ENCODE data around the gene AGBL1. TPM values are rescaled to one million over a fixed set of nuclear protein-coding genes. Genes with fewer than 3 reads are reported as not detected.

The AGBL1 gene
- total RNA-seq, 1 donor from 2014 or later, result not detected

GRCh38 chr15:86163816-86164215 is 84.1 kb downstream of the AGBL1 start:
- no peak for DNase-seq (ENCODE audit: low read depth)

GRCh38 chr15:86164232-86164898 is 84.7 kb downstream of the AGBL1 start:
- DNase-seq (ENCODE audit: low read depth), result no peak

- no peak for DNase-seq (ENCODE audit: low read depth)
Measured at GRCh38 chr15:86165265-86166211, 85.9 kb downstream of the AGBL1 start.

- DNase-seq (ENCODE audit: low read depth), result no peak
Measured at GRCh38 chr15:86167841-86168240, 88.2 kb downstream of the AGBL1 start.

GRCh38 chr15:86178845-86179244 is 99.2 kb downstream of the AGBL1 start:
- DNase-seq (ENCODE audit: low read depth), result no peak

GRCh38 chr15:86183596-86184491 is 104.2 kb downstream of the AGBL1 start:
- DNase-seq (ENCODE audit: low read depth), result no peak

GRCh38 chr15:86193716-86194380 is 114.2 kb downstream of the AGBL1 start:
- no peak for DNase-seq (ENCODE audit: low read depth)

- no peak for DNase-seq (ENCODE audit: low read depth)
Measured at GRCh38 chr15:86197770-86198169, 118.1 kb downstream of the AGBL1 start.

- DNase-seq (ENCODE audit: low read depth), result no peak
Measured at GRCh38 chr15:86199467-86200145, 119.9 kb downstream of the AGBL1 start.

GRCh38 chr15:86201313-86202008 is 121.8 kb downstream of the AGBL1 start:
- DNase-seq (ENCODE audit: low read depth), result no peak

- DNase-seq (ENCODE audit: low read depth), result no peak
Measured at GRCh38 chr15:86203462-86203861, 123.8 kb downstream of the AGBL1 start.

GRCh38 chr15:86205096-86205495 is 125.4 kb downstream of the AGBL1 start:
- DNase-seq (ENCODE audit: low read depth), result no peak

GRCh38 chr15:86213420-86213819 is 133.7 kb downstream of the AGBL1 start:
- DNase-seq (ENCODE audit: low read depth), result no peak

GRCh38 chr15:86213888-86214287 is 134.2 kb downstream of the AGBL1 start:
- no peak for DNase-seq (ENCODE audit: low read depth)

GRCh38 chr15:86221119-86221518 is 141.4 kb downstream of the AGBL1 start:
- no peak for DNase-seq (ENCODE audit: low read depth)

- DNase-seq (ENCODE audit: low read depth), result no peak
Measured at GRCh38 chr15:86229306-86229705, 149.6 kb downstream of the AGBL1 start.

- no peak for DNase-seq (ENCODE audit: low read depth)
Measured at GRCh38 chr15:86229936-86230335, 150.3 kb downstream of the AGBL1 start.

- DNase-seq (ENCODE audit: low read depth), result no peak
Measured at GRCh38 chr15:86231864-86232721, 152.4 kb downstream of the AGBL1 start.

- no peak for DNase-seq (ENCODE audit: low read depth)
Measured at GRCh38 chr15:86235667-86236066, 156.0 kb downstream of the AGBL1 start.

Data from renal cortical epithelial cell (primary cell).